Fibroblast of lung (primary cell): ENCODE measurements around the gene TNFAIP8L1.

ENCODE experiments used
- EZH2 ChIP-seq: IDR thresholded peaks from 2 replicates; pipeline ENCODE4 v1.5.1; 2012; ENCODE audit warnings: low read length, control low read depth, mild to moderate bottlenecking; ENCODE audit errors: missing control alignments
- TF ChIP-seq, protein P1 (sequence below), 2 donors: IDR thresholded peaks in 1 of 2; conservative IDR thresholded peaks in 1 of 2; 1 replicate in 1 of 2; 2 replicates in 1 of 2; pipeline ENCODE4 v1.5.1; 2011 to 2012; ENCODE audit warnings: low read length in 2 of 2, control low read depth in 1 of 2, inconsistent platforms in 1 of 2, low read depth in 1 of 2, mild to moderate bottlenecking in 1 of 2

DNA sequence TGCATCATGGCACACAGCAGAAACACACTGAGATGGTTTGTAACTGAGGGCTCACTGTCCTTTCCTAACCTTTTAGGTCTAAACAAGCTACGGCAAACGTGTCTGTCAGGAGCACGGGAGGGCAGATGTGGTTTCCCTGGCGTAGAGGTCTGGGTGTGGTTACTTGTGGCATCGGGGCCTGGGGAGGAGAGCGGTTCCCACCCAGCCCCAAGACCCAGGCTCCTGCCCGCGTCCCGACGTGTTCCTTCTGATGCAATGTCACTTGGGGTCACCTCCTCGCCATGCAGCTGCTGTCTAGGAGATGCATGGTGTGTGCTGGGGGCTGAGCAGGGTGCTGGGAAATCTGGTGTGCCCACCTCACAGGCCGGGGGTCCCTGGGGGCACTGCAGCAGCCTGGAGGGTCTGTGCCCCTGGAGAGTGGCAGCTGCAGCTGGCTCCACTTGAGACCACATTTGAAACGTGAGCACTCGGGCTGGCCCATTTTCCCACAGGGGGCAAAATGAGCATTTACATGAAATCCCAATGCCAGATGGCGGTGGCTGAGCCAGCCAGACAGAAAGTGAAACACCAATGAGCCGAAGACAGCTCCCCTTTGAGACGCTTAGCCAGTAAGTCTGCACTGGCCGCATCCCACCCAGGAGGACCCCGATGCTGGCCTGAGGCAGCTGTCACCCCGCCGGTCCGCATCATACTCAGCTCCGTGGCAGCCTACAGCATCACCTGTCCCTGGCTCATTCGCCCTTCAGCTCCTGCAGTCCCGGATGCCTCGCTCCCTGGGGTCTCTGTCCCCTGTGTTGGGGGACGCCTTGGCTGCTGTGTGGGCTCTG lies 53.1 kb downstream of the TNFAIP8L1 start:
- TF ChIP-seq, protein P1, sequence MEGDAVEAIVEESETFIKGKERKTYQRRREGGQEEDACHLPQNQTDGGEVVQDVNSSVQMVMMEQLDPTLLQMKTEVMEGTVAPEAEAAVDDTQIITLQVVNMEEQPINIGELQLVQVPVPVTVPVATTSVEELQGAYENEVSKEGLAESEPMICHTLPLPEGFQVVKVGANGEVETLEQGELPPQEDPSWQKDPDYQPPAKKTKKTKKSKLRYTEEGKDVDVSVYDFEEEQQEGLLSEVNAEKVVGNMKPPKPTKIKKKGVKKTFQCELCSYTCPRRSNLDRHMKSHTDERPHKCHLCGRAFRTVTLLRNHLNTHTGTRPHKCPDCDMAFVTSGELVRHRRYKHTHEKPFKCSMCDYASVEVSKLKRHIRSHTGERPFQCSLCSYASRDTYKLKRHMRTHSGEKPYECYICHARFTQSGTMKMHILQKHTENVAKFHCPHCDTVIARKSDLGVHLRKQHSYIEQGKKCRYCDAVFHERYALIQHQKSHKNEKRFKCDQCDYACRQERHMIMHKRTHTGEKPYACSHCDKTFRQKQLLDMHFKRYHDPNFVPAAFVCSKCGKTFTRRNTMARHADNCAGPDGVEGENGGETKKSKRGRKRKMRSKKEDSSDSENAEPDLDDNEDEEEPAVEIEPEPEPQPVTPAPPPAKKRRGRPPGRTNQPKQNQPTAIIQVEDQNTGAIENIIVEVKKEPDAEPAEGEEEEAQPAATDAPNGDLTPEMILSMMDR (conservative IDR thresholded peaks at IDR 0.05 in 1 of 2, IDR thresholded peaks at IDR 0.05 in 1 of 2; ENCODE audit: low read depth in 1 of 2, low read length in 2 of 2): no peak
- no peak for TF ChIP-seq EZH2
